Right renal cortex interstitium (tissue), 3 donors: Measurements from ENCODE around the gene GNAQ. TPM values are rescaled to one million over a fixed set of nuclear protein-coding genes. Genes with fewer than 3 reads are reported as not detected.
"Not testable (repeated sequence)": the region's sequence is repeated elsewhere in the genome, so short reads cannot be mapped to it uniquely, and the experiment has no call there.

ENCODE experiments used
- DNase-seq, 3 donors: peaks; one replicate each; pipeline ENCODE4 v3.0.0-alpha.2; 2013; ENCODE audit warnings: low read depth in 3 of 3, low spot score in 2 of 3
- polyA plus RNA-seq, 3 donors: library from polyadenylated mRNA; unstranded; fragments of 120-200 nt; gene quantifications; one replicate each; pipeline ENCODE4 v1.2.1, GENCODE V29; 2013; ENCODE audit not compliant: insufficient read length in 3 of 3

The GNAQ gene
- polyA plus RNA-seq, 3 donors, result 64.8 to 67.5 (median 67.3) TPM

- not testable (repeated sequence) for DNase-seq
Measured at GRCh38 chr9:77718298-77718640, 313.3 kb downstream of the GNAQ start.

- not testable (repeated sequence) for DNase-seq
Measured at GRCh38 chr9:77717608-77718297, 313.9 kb downstream of the GNAQ start.

- DNase-seq, result no peak
Measured at GRCh38 chr9:77714077-77714549, 317.5 kb downstream of the GNAQ start.

- DNase-seq, result no peak
Measured at GRCh38 chr9:77712533-77713130, 319.0 kb downstream of the GNAQ start.

GRCh38 chr9:77710965-77711648, 320.5 kb downstream of the GNAQ start:
- no peak for DNase-seq

- no peak for DNase-seq
Measured at GRCh38 chr9:77710316-77710715, 321.3 kb downstream of the GNAQ start.

GRCh38 chr9:77708064-77708815, 323.4 kb downstream of the GNAQ start:
- no peak for DNase-seq

- DNase-seq, result no peak
Measured at GRCh38 chr9:77707383-77708063, 324.1 kb downstream of the GNAQ start.

GRCh38 chr9:77705636-77706035, 326.0 kb downstream of the GNAQ start:
- DNase-seq, result no peak

- not testable (repeated sequence) for DNase-seq
Measured at GRCh38 chr9:77702521-77703390, 328.9 kb downstream of the GNAQ start.

- no peak for DNase-seq
Measured at GRCh38 chr9:77697238-77697984, 334.2 kb downstream of the GNAQ start.

- DNase-seq, result not testable (repeated sequence)
Measured at GRCh38 chr9:77690723-77691122, 340.9 kb downstream of the GNAQ start.

- DNase-seq, result not testable (repeated sequence)
Measured at GRCh38 chr9:77690119-77690518, 341.5 kb downstream of the GNAQ start.

- not testable (repeated sequence) for DNase-seq
Measured at GRCh38 chr9:77687737-77688136, 343.9 kb downstream of the GNAQ start.

GRCh38 chr9:77680581-77680980, 351.0 kb downstream of the GNAQ start:
- DNase-seq, result no peak

GRCh38 chr9:77679661-77680368, 351.8 kb downstream of the GNAQ start:
- no peak for DNase-seq

- no peak for DNase-seq
Measured at GRCh38 chr9:77679088-77679487, 352.5 kb downstream of the GNAQ start.

GRCh38 chr9:77677957-77678535, 353.6 kb downstream of the GNAQ start:
- peak in 1 of 3 donors; percentile 31 for DNase-seq
